Measurements from ENCODE around the gene SMTNL1.

Gene SMTNL1

GRCh38 chr11:57547854-57548377, 10.5 kb downstream of the SMTNL1 start:
- peak; percentile 82 for DNase-seq
- H3K9ac ChIP-seq (ENCODE audit: low read length), result peak overlapping the region; percentile 48
- no peaks in the 10 kb centered on the region for H4K20me1 ChIP-seq (ENCODE audit: insufficient read depth, low read length)
- H3F3A ChIP-seq (ENCODE audit: insufficient read depth, low read length), result peaks cover 23% of the 10 kb centered on the region
- no peaks in the 10 kb centered on the region for H3K9me3 ChIP-seq (replicated peaks; ENCODE audit: insufficient read depth, low read length)
- peak overlapping the region; percentile 25 for H2AFZ ChIP-seq (ENCODE audit: low read length)
- TF ChIP-seq EZH2 (optimal IDR thresholded peaks at IDR 0.05; ENCODE audit: low read depth, low read length) (no peak), EZH2phosphoT487 (IDR thresholded peaks at IDR 0.05; ENCODE audit: low read length) (no peak)
- TF ChIP-seq, protein P1, sequence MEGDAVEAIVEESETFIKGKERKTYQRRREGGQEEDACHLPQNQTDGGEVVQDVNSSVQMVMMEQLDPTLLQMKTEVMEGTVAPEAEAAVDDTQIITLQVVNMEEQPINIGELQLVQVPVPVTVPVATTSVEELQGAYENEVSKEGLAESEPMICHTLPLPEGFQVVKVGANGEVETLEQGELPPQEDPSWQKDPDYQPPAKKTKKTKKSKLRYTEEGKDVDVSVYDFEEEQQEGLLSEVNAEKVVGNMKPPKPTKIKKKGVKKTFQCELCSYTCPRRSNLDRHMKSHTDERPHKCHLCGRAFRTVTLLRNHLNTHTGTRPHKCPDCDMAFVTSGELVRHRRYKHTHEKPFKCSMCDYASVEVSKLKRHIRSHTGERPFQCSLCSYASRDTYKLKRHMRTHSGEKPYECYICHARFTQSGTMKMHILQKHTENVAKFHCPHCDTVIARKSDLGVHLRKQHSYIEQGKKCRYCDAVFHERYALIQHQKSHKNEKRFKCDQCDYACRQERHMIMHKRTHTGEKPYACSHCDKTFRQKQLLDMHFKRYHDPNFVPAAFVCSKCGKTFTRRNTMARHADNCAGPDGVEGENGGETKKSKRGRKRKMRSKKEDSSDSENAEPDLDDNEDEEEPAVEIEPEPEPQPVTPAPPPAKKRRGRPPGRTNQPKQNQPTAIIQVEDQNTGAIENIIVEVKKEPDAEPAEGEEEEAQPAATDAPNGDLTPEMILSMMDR (IDR thresholded peaks at IDR 0.05; ENCODE audit: low read length), result no peak
- no peaks in the 10 kb centered on the region for H3K27me3 ChIP-seq (replicated peaks; ENCODE audit: insufficient read depth, low read length)
- H3K4me1 ChIP-seq (ENCODE audit: low read length), result peaks cover 15% of the 10 kb centered on the region
- no peaks in the 10 kb centered on the region for H3K9me2 ChIP-seq (replicated peaks; ENCODE audit: insufficient read depth, low read length)
- H3K27ac ChIP-seq (ENCODE audit: low read length), result peak overlapping the region; percentile 94
- H3K4me3 ChIP-seq (ENCODE audit: low read length), result peak overlapping the region; percentile 17
- peak overlapping the region; percentile 70 for H3K4me2 ChIP-seq (ENCODE audit: low read depth, low read length)
- no peaks in the 10 kb centered on the region for H3K79me2 ChIP-seq (ENCODE audit: low read length)
- no peaks in the 10 kb centered on the region for H3K36me3 ChIP-seq (replicated peaks; ENCODE audit: insufficient read depth, low read length)

GRCh38 chr11:57549983-57550382, 12.6 kb downstream of the SMTNL1 start:
- Histone ChIP-seq H4K20me1 (ENCODE audit: insufficient read depth, low read length) (no peaks in the 10 kb centered on the region), H3K36me3 (replicated peaks; ENCODE audit: insufficient read depth, low read length) (no peaks in the 10 kb centered on the region; the same call in 1 of the 2 replicates), H3K27ac (ENCODE audit: low read length) (no peak overlapping the region), H3K4me3 (ENCODE audit: low read length) (no peak overlapping the region), H3K9me3 (replicated peaks; ENCODE audit: insufficient read depth, low read length) (no peaks in the 10 kb centered on the region), H3K4me2 (ENCODE audit: low read depth, low read length) (no peak overlapping the region), H3K9me2 (replicated peaks; ENCODE audit: insufficient read depth, low read length) (no peaks in the 10 kb centered on the region), H3K79me2 (ENCODE audit: low read length) (no peaks in the 10 kb centered on the region), H3K4me1 (ENCODE audit: low read length) (peaks cover 15% of the 10 kb centered on the region), H3K9ac (ENCODE audit: low read length) (no peak overlapping the region), H3F3A (ENCODE audit: insufficient read depth, low read length) (peaks cover 23% of the 10 kb centered on the region), H3K27me3 (replicated peaks; ENCODE audit: insufficient read depth, low read length) (no peaks in the 10 kb centered on the region), H2AFZ (ENCODE audit: low read length) (no peak overlapping the region)
- no peak for DNase-seq
- TF ChIP-seq, protein P1 (IDR thresholded peaks at IDR 0.05; ENCODE audit: low read length), result no peak
- TF ChIP-seq EZH2phosphoT487 (IDR thresholded peaks at IDR 0.05; ENCODE audit: low read length) (no peak), EZH2 (optimal IDR thresholded peaks at IDR 0.05; ENCODE audit: low read depth, low read length) (no peak)

DNA sequence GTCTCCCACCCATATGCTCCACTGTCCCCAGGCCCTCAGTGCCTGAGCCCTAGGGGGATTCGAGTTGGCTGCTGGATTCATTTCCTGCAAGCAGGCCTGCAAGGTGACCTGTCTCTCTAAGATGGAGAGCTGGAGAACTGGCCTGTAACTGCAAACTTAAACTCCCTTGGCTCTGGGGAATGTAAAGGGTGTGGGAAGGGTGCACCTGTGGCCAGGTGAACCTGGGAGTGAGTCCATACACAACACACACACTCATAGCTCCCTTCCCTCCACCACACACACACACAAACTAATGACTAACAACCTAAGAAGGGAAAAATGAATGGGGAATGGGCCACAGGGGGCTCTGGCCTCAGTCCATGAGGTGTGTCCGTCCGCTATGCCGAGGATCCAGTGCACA, 14.5 kb downstream of the SMTNL1 start:
- Histone ChIP-seq H3K36me3 (replicated peaks; ENCODE audit: insufficient read depth, low read length) (no peaks in the 10 kb centered on the region; the same call in 1 of the 2 replicates), H3K27ac (ENCODE audit: low read length) (no peak overlapping the region)

More for the DNA sequence above, 14.5 kb downstream of the SMTNL1 start:
- H3F3A ChIP-seq (ENCODE audit: insufficient read depth, low read length), result peaks cover 21% of the 10 kb centered on the region
- no peaks in the 10 kb centered on the region for H3K27me3 ChIP-seq (replicated peaks; ENCODE audit: insufficient read depth, low read length)
- H3K9me2 ChIP-seq (replicated peaks; ENCODE audit: insufficient read depth, low read length), result no peaks in the 10 kb centered on the region
- DNase-seq, result no peak
- no peak overlapping the region for H3K4me2 ChIP-seq (ENCODE audit: low read depth, low read length)
- peaks cover 15% of the 10 kb centered on the region for H3K4me1 ChIP-seq (ENCODE audit: low read length)
- no peak overlapping the region for H2AFZ ChIP-seq (ENCODE audit: low read length)
- H3K9me3 ChIP-seq (replicated peaks; ENCODE audit: insufficient read depth, low read length), result no peaks in the 10 kb centered on the region
- no peak overlapping the region for H3K4me3 ChIP-seq (ENCODE audit: low read length)
- H3K79me2 ChIP-seq (ENCODE audit: low read length), result no peaks in the 10 kb centered on the region
- H3K9ac ChIP-seq (ENCODE audit: low read length), result no peak overlapping the region
- H4K20me1 ChIP-seq (ENCODE audit: insufficient read depth, low read length), result no peaks in the 10 kb centered on the region
- TF ChIP-seq, protein P1 (IDR thresholded peaks at IDR 0.05; ENCODE audit: low read length), result no peak
- TF ChIP-seq EZH2phosphoT487 (IDR thresholded peaks at IDR 0.05; ENCODE audit: low read length) (no peak), EZH2 (optimal IDR thresholded peaks at IDR 0.05; ENCODE audit: low read depth, low read length) (no peak)

Measured in MM.1S (cell line).